HL-60 (cell line): ENCODE results near the gene ANKRD33B.

ENCODE experiments used
- CTCF ChIP-seq: IDR thresholded peaks from one replicate; pipeline ENCODE4 v1.5.1; 2011; ENCODE audit warnings: low read length, control low read depth, inconsistent platforms; ENCODE audit not compliant: insufficient read depth
- GABPA ChIP-seq: IDR thresholded peaks from 2 replicates; pipeline ENCODE4 v1.6.1; 2012; ENCODE audit warnings: low read depth
- POLR2AphosphoS5 ChIP-seq: IDR thresholded peaks from 2 replicates; pipeline ENCODE4 v1.6.1; 2012; ENCODE audit warnings: low read depth
- REST ChIP-seq: IDR thresholded peaks from 2 replicates; pipeline ENCODE4 v1.6.1; 2012; ENCODE audit warnings: low read depth; ENCODE audit not compliant: insufficient replicate concordance
- SPI1 ChIP-seq: IDR thresholded peaks from 2 replicates; pipeline ENCODE4 v1.6.1; 2012; ENCODE audit warnings: low read depth, mild to moderate bottlenecking, borderline replicate concordance

GRCh38 chr5:10702040-10702629 is 138.3 kb downstream of the ANKRD33B start:
- TF ChIP-seq CTCF (no peak), POLR2AphosphoS5 (no peak), REST (no peak), GABPA (no peak), SPI1 (no peak)
